ENCODE data around the gene TBC1D21. TPM values are rescaled to one million over a fixed set of nuclear protein-coding genes. Genes with fewer than 3 reads are reported as not detected.

Gene TBC1D21
- total RNA-seq, 6 donors from 2014 or later, result not detected

- Histone ChIP-seq H3K4me1 (peaks cover 7 to 32% (median 28%) of the 10 kb centered on the region in 4 donors), H3K9me3 (no peaks in the 10 kb centered on the region), H3K27me3 (peaks cover 0 to 2% (median 0%) of the 10 kb centered on the region in 4 donors), H3K27ac (no peak overlapping the region), H3K4me3 (no peak overlapping the region), H3K36me3 (no peaks in the 10 kb centered on the region)
- peak in 1 of 2 donors; percentile 20 for ATAC-seq (ENCODE audit: low FRiP score in 2 of 2)
- DNase-seq, result no peak
- no peak for TF ChIP-seq POLR2AphosphoS5 (IDR thresholded peaks at IDR 0.05)
- TF ChIP-seq POLR2A (IDR thresholded peaks at IDR 0.05), result no peak
- TF ChIP-seq EP300 (IDR thresholded peaks at IDR 0.05), result no peak
- no peak for TF ChIP-seq CTCF (IDR thresholded peaks at IDR 0.05)
- WGBS, 2 donors, result 58 to 70% methylated on average over 6 of the region's 6 CpGs
Observed at GRCh38 chr15:73932381-73933191, 59.2 kb downstream of the TBC1D21 start.

GRCh38 chr15:73934281-73934680 is 60.9 kb downstream of the TBC1D21 start:
- Histone ChIP-seq H3K9me3 (no peaks in the 10 kb centered on the region), H3K27me3 (no peaks in the 10 kb centered on the region), H3K27ac (no peak overlapping the region), H3K36me3 (no peaks in the 10 kb centered on the region), H3K4me1 (peaks cover 0 to 24% (median 20%) of the 10 kb centered on the region in 4 donors), H3K4me3 (no peak overlapping the region)
- no peak for TF ChIP-seq CTCF (IDR thresholded peaks at IDR 0.05)
- no peak for TF ChIP-seq POLR2AphosphoS5 (IDR thresholded peaks at IDR 0.05)
- TF ChIP-seq POLR2A (IDR thresholded peaks at IDR 0.05), result no peak
- TF ChIP-seq EP300 (IDR thresholded peaks at IDR 0.05), result no peak
- DNase-seq, result no peak
- no peak for ATAC-seq (ENCODE audit: low FRiP score in 2 of 2)
- WGBS, 2 donors, result 69 to 72% methylated on average over 6 to 7 of the region's 7 CpGs

- TF ChIP-seq POLR2A (IDR thresholded peaks at IDR 0.05) (no peak), POLR2AphosphoS5 (IDR thresholded peaks at IDR 0.05) (no peak), CTCF (IDR thresholded peaks at IDR 0.05) (no peak), EP300 (IDR thresholded peaks at IDR 0.05) (no peak)
- H3K4me1 ChIP-seq, result peaks cover 0 to 24% (median 20%) of the 10 kb centered on the region in 4 donors
- no peak overlapping the region for H3K4me3 ChIP-seq
- no peak for DNase-seq
- no peaks in the 10 kb centered on the region for H3K36me3 ChIP-seq
- no peaks in the 10 kb centered on the region for H3K27me3 ChIP-seq
- WGBS, 2 donors, result 89 to 95% methylated on average over 4 of the region's 4 CpGs
- no peak for ATAC-seq (ENCODE audit: low FRiP score in 2 of 2)
- no peak overlapping the region for H3K27ac ChIP-seq
- no peaks in the 10 kb centered on the region for H3K9me3 ChIP-seq
Observed at GRCh38 chr15:73935547-73935946, 62.2 kb downstream of the TBC1D21 start.

GRCh38 chr15:73936181-73936580 is 62.8 kb downstream of the TBC1D21 start:
- H3K4me1 ChIP-seq, result peaks cover 5 to 27% (median 20%) of the 10 kb centered on the region in 4 donors
- no peak for TF ChIP-seq POLR2A (IDR thresholded peaks at IDR 0.05)
- TF ChIP-seq POLR2AphosphoS5 (IDR thresholded peaks at IDR 0.05), result no peak
- no peak for TF ChIP-seq EP300 (IDR thresholded peaks at IDR 0.05)
- no peak for TF ChIP-seq CTCF (IDR thresholded peaks at IDR 0.05)
- H3K4me3 ChIP-seq, result no peak overlapping the region
- no peaks in the 10 kb centered on the region for H3K27me3 ChIP-seq
- no peak overlapping the region for H3K27ac ChIP-seq
- no peaks in the 10 kb centered on the region for H3K36me3 ChIP-seq
- DNase-seq, result no peak
- H3K9me3 ChIP-seq, result no peaks in the 10 kb centered on the region
- WGBS, 2 donors, result 35 to 55% methylated on average over 4 to 5 of the region's 5 CpGs
- ATAC-seq (ENCODE audit: low FRiP score in 2 of 2), result no peak
